Measurements from ENCODE around the gene COP1. TPM values are rescaled to one million over a fixed set of nuclear protein-coding genes. Genes with fewer than 3 reads are reported as not detected.
"Not testable (repeated sequence)": the region's sequence is repeated elsewhere in the genome, so short reads cannot be mapped to it uniquely, and the experiment has no call there.

COP1 gene
- total RNA-seq, 1 donor from 2014 or later = 39.1 TPM

DNA sequence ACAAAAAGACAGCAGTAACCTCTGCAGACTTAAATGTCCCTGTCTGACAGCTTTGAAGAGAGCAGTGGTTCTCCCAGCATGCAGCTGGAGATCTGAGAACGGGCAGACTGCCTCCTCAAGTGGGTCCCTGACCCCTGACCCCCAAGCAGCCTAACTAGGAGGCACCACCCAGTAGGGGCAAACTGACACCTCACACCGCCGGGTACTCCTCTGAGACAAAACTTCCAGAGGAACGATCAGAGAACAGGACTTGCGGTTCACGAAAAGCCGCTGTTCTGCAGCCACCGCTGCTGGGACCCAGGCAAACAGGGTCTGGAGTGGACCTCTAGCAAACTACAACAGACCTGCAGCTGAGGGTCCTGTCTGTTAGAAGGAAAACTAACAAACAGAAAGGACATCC, 214.3 kb downstream of the COP1 start:
- H3K9me3 Mint-ChIP-seq (ENCODE audit: unreplicated experiment); DNase-seq (ENCODE audit: extremely low spot score, unreplicated experiment); H3K27me3 Mint-ChIP-seq (ENCODE audit: unreplicated experiment); H3K4me3 Mint-ChIP-seq (ENCODE audit: unreplicated experiment); H3K36me3 Mint-ChIP-seq (ENCODE audit: unreplicated experiment); H3K27ac Mint-ChIP-seq (ENCODE audit: unreplicated experiment); H3K4me1 Mint-ChIP-seq (ENCODE audit: unreplicated experiment): not testable (repeated sequence)

DNA sequence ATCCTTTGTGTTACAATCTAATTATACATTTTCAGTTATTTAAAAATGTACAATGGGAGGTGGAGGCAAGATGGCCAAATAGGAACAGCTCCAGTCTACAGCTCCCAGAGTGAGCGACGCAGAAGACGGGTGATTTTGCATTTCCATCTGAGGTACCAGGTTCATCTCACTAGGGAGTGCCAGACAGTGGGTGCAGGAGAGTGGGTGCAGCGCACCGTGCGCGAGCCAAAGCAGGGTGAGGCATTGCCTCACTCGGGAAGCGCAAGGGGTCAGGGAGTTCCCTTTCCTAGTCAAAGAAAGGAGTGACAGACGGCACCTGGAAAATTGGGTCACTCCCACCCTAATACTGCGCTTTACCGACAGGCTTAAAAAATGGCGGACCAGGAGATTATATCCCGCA, 214.9 kb downstream of the COP1 start:
- H3K4me1 Mint-ChIP-seq (ENCODE audit: unreplicated experiment); DNase-seq (ENCODE audit: extremely low spot score, unreplicated experiment); H3K4me3 Mint-ChIP-seq (ENCODE audit: unreplicated experiment); H3K27me3 Mint-ChIP-seq (ENCODE audit: unreplicated experiment); H3K36me3 Mint-ChIP-seq (ENCODE audit: unreplicated experiment); H3K9me3 Mint-ChIP-seq (ENCODE audit: unreplicated experiment); H3K27ac Mint-ChIP-seq (ENCODE audit: unreplicated experiment): not testable (repeated sequence)

DNA sequence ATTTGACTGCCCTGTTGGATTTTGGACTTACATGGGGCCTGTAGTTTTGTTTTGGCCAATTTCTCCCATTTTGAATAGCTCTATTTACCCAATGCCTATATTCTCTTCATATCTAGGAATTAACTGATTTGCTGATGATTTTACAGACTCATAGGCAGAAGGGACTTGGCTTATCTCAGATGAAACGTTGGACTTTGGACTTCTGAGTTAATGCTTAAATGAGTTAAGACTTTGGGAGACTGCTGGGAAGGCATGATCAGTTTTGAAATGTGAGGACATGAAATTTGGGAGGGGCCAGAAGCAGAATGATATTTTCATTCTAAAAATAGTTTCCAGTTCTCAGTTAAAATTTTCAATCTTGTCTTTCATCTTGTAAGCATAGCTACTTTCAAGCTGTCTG, 222.3 kb downstream of the COP1 start:
- Mint-ChIP-seq H3K4me1 (ENCODE audit: unreplicated experiment) (peaks cover 2% of the 10 kb centered on the region), H3K9me3 (ENCODE audit: unreplicated experiment) (peaks cover 31% of the 10 kb centered on the region), H3K27me3 (ENCODE audit: unreplicated experiment) (no peaks in the 10 kb centered on the region), H3K36me3 (ENCODE audit: unreplicated experiment) (peaks cover 57% of the 10 kb centered on the region), H3K4me3 (ENCODE audit: unreplicated experiment) (no peak overlapping the region), H3K27ac (ENCODE audit: unreplicated experiment) (no peak overlapping the region)
- no peak for DNase-seq (ENCODE audit: extremely low spot score, unreplicated experiment)
- TF ChIP-seq, protein P1, sequence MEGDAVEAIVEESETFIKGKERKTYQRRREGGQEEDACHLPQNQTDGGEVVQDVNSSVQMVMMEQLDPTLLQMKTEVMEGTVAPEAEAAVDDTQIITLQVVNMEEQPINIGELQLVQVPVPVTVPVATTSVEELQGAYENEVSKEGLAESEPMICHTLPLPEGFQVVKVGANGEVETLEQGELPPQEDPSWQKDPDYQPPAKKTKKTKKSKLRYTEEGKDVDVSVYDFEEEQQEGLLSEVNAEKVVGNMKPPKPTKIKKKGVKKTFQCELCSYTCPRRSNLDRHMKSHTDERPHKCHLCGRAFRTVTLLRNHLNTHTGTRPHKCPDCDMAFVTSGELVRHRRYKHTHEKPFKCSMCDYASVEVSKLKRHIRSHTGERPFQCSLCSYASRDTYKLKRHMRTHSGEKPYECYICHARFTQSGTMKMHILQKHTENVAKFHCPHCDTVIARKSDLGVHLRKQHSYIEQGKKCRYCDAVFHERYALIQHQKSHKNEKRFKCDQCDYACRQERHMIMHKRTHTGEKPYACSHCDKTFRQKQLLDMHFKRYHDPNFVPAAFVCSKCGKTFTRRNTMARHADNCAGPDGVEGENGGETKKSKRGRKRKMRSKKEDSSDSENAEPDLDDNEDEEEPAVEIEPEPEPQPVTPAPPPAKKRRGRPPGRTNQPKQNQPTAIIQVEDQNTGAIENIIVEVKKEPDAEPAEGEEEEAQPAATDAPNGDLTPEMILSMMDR (IDR thresholded peaks at IDR 0.05) = no peak

DNA sequence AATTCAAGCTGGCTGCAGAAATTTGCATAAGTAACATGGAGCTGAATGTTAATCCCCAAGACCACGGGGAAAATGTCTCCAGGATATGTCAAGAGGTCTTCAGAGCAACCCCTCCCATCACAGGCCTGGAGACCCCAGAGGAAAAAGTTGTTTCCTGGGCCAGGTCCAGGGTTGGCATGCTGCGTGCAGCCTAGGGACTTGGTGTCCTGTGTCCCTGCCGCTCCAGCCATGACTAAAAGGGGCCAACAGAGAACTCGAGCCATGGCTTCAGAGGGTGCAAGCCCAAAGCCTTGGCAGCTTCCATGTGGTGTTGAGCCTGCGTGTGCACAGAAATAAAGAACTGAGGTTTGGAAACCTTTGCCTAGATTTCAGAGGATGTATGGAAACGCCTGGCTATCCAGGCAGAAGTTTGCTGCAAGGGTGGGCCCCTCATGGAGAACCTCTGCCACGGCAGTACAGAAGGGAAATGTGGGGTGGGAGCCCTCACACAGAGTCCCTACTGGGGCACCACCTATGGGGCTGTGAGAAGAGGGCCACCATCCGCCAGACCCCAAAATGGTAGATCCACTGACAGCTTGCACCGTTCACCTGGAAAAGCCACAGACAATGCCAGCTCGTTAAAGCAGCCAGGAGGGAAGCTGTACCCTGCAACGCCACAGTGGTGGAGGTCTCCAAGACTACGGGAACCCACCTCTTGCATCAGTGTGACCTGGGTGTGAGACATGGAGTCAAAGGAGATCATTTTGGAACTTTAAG, 222.9 kb downstream of the COP1 start:
- no peaks in the 10 kb centered on the region for H3K27me3 Mint-ChIP-seq (ENCODE audit: unreplicated experiment)
- peaks cover 3% of the 10 kb centered on the region for H3K4me1 Mint-ChIP-seq (ENCODE audit: unreplicated experiment)
- H3K36me3 Mint-ChIP-seq (ENCODE audit: unreplicated experiment) = peaks cover 57% of the 10 kb centered on the region
- no peak overlapping the region for H3K4me3 Mint-ChIP-seq (ENCODE audit: unreplicated experiment)
- TF ChIP-seq, protein P1 (IDR thresholded peaks at IDR 0.05) = no peak
- DNase-seq (ENCODE audit: extremely low spot score, unreplicated experiment) = no peak
- H3K9me3 Mint-ChIP-seq (ENCODE audit: unreplicated experiment) = peaks cover 31% of the 10 kb centered on the region
- no peak overlapping the region for H3K27ac Mint-ChIP-seq (ENCODE audit: unreplicated experiment)

DNA sequence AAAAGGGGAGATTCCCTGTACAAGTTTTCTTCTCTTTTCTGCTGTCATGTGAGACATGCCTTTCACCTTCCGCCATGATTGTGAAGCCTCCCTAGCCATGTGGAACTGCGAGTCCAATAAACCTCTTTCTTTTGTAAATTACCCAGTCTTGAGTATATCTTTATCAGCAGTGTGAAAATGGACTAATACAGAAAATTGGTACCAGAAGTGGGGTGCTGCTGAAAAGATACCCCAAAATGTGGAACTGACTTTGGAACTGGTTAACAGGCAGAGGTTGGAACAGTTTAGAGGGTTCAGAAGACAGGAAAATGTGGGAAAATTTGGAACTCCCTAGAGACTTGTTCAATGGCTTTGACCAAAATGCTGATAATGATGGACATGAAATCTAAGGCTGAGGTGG, 223.7 kb downstream of the COP1 start:
- H3K27me3 Mint-ChIP-seq (ENCODE audit: unreplicated experiment); DNase-seq (ENCODE audit: extremely low spot score, unreplicated experiment): not testable (repeated sequence)

DNA sequence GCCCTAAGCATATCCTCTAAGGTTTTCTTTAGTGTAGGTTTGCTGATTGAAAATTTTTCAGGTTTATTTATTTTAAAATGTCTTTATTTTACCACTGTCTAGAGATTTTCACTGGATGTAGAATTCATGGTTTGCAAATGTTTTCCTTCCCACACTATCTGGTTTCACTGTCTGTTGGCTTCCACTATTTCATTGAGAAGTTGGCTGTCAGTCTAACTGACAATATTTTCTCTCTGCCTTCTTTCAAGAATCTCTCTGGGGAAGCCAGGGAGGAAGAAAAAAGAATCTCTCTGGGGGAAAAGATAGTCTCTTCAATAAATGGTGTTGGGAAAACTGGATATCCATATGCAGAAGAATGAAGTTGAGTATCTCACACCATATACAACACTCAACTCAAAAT, 226.0 kb downstream of the COP1 start:
- Mint-ChIP-seq H3K27me3 (ENCODE audit: unreplicated experiment) (no peaks in the 10 kb centered on the region), H3K36me3 (ENCODE audit: unreplicated experiment) (peaks cover 51% of the 10 kb centered on the region), H3K9me3 (ENCODE audit: unreplicated experiment) (peaks cover 31% of the 10 kb centered on the region), H3K4me3 (ENCODE audit: unreplicated experiment) (no peak overlapping the region), H3K4me1 (ENCODE audit: unreplicated experiment) (peaks cover 26% of the 10 kb centered on the region), H3K27ac (ENCODE audit: unreplicated experiment) (no peak overlapping the region)
- no peak for DNase-seq (ENCODE audit: extremely low spot score, unreplicated experiment)
- TF ChIP-seq, protein P1 (IDR thresholded peaks at IDR 0.05) = no peak

More for the DNA sequence above, 223.7 kb downstream of the COP1 start:
- peaks cover 31% of the 10 kb centered on the region for H3K9me3 Mint-ChIP-seq (ENCODE audit: unreplicated experiment)
- H3K4me1 Mint-ChIP-seq (ENCODE audit: unreplicated experiment) = peaks cover 11% of the 10 kb centered on the region
- not testable (repeated sequence) for H3K4me3 Mint-ChIP-seq (ENCODE audit: unreplicated experiment); H3K27ac Mint-ChIP-seq (ENCODE audit: unreplicated experiment)
- peaks cover 57% of the 10 kb centered on the region for H3K36me3 Mint-ChIP-seq (ENCODE audit: unreplicated experiment)

Measured in osteocyte (in vitro differentiated cells).